ENCODE results near the gene AUP1. TPM values are rescaled to one million over a fixed set of nuclear protein-coding genes. Genes with fewer than 3 reads are reported as not detected.

The AUP1 gene
- total RNA-seq, 4 donors from 2014 or later: 93.7 to 168 (median 112) TPM

- 52 to 58% methylated on average over 19 of the region's 19 CpGs for WGBS, 2 donors
- Histone ChIP-seq H3K9me3 (no peaks in the 10 kb centered on the region), H3K4me3 (replicated peaks in 1 of 3) (peak overlapping the region in 1 of 3 donors; percentile 19), H3K27ac (no peak overlapping the region), H3K36me3 (peaks cover 1 to 15% of the 10 kb centered on the region in 2 donors), H3K4me1 (peaks cover 21 to 26% of the 10 kb centered on the region in 2 donors), H3K27me3 (peaks cover 1% of the 10 kb centered on the region)
- DNase-seq: no peak
- intact Hi-C loops (cut with DNase I): no loop called here
- TF ChIP-seq CTCF (IDR thresholded peaks at IDR 0.05): no peak
Measured at GRCh38 chr2:74496997-74497776, 32.3 kb downstream of the AUP1 start.

GRCh38 chr2:74495440-74495839 lies 34.1 kb downstream of the AUP1 start:
- H3K27me3 ChIP-seq: no peaks in the 10 kb centered on the region
- peaks cover 19 to 33% of the 10 kb centered on the region in 2 donors for H3K36me3 ChIP-seq
- 76 to 93% methylated on average over 1 of the region's 1 CpG for WGBS, 2 donors
- no peak overlapping the region for H3K4me3 ChIP-seq (replicated peaks in 1 of 3)
- H3K9me3 ChIP-seq: no peaks in the 10 kb centered on the region
- DNase-seq: no peak
- no peak for TF ChIP-seq POLR2A (IDR thresholded peaks at IDR 0.05)
- no peak for TF ChIP-seq CTCF (IDR thresholded peaks at IDR 0.05)
- peaks cover 21 to 26% of the 10 kb centered on the region in 2 donors for H3K4me1 ChIP-seq
- no peak overlapping the region for H3K27ac ChIP-seq
- intact Hi-C loops (cut with DNase I): no loop called here

- 92 to 95% methylated on average over 3 of the region's 3 CpGs for WGBS, 2 donors
- Histone ChIP-seq H3K27me3 (no peaks in the 10 kb centered on the region), H3K4me1 (peaks cover 12 to 14% of the 10 kb centered on the region in 2 donors), H3K9me3 (no peaks in the 10 kb centered on the region), H3K4me3 (replicated peaks in 1 of 3) (no peak overlapping the region), H3K27ac (no peak overlapping the region), H3K36me3 (peaks cover 25 to 40% of the 10 kb centered on the region in 2 donors)
- TF ChIP-seq POLR2A (IDR thresholded peaks at IDR 0.05) (no peak), CTCF (IDR thresholded peaks at IDR 0.05) (no peak)
- no peak for DNase-seq
- intact Hi-C loops (cut with DNase I): no loop called here
Measured at GRCh38 chr2:74493546-74493945, 36.0 kb downstream of the AUP1 start.

GRCh38 chr2:74491648-74492544 lies 37.6 kb downstream of the AUP1 start:
- Histone ChIP-seq H3K4me3 (replicated peaks in 1 of 3) (no peak overlapping the region), H3K9me3 (no peaks in the 10 kb centered on the region), H3K4me1 (no peaks in the 10 kb centered on the region), H3K36me3 (peaks cover 29 to 40% of the 10 kb centered on the region in 2 donors), H3K27ac (no peak overlapping the region), H3K27me3 (no peaks in the 10 kb centered on the region)
- intact Hi-C loops (cut with DNase I): no loop called here
- TF ChIP-seq CTCF (IDR thresholded peaks at IDR 0.05) (no peak), POLR2A (IDR thresholded peaks at IDR 0.05) (no peak)
- no peak for DNase-seq
- WGBS, 2 donors: 95 to 99% methylated on average over 12 of the region's 12 CpGs

Measured in thyroid gland (tissue), 4 donors.